22Rv1 (cell line): Measurements from ENCODE around the gene ZNF883.
A peak's percentile ranks its signal among the peaks of the same experiment; 100 is the strongest.

Experiments
- H3K27ac ChIP-seq: fragments of 450-650 bp; 2 replicates; pipeline ENCODE4 v1.5.1; 2017
- ZFX ChIP-seq: fragments of 450-650 bp; IDR thresholded peaks from 2 replicates; pipeline ENCODE4 v1.6.1; 2017; ENCODE audit warnings: antibody characterized with exemption, borderline replicate concordance
- TF ChIP-seq, protein P1 (sequence below): fragments of 450-650 bp; IDR thresholded peaks from 2 replicates; pipeline ENCODE4 v1.5.1; 2017; ENCODE audit warnings: mild to moderate bottlenecking

ZNF883 gene

DNA sequence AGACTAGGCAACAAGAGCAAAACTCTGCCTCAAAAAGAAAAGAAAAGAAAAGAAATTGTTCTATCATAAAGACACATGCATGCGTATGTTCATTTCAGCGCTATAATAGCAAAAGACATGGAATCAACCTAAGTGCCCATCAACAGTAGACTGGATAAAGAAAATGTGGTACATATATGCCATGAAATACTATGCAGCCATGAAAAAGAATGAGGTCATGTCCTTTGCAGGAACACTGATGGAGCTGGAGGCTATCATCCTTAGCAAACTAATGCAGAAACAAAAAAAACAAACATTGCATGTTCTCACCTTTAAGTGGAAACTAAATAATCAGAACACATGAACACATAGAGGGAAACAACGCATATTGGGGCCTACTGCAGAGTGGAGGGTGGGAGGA, 6.3 kb upstream of the ZNF883 start:
- no peak overlapping the region for H3K27ac ChIP-seq
- no peak for TF ChIP-seq ZFX
- TF ChIP-seq, protein P1, sequence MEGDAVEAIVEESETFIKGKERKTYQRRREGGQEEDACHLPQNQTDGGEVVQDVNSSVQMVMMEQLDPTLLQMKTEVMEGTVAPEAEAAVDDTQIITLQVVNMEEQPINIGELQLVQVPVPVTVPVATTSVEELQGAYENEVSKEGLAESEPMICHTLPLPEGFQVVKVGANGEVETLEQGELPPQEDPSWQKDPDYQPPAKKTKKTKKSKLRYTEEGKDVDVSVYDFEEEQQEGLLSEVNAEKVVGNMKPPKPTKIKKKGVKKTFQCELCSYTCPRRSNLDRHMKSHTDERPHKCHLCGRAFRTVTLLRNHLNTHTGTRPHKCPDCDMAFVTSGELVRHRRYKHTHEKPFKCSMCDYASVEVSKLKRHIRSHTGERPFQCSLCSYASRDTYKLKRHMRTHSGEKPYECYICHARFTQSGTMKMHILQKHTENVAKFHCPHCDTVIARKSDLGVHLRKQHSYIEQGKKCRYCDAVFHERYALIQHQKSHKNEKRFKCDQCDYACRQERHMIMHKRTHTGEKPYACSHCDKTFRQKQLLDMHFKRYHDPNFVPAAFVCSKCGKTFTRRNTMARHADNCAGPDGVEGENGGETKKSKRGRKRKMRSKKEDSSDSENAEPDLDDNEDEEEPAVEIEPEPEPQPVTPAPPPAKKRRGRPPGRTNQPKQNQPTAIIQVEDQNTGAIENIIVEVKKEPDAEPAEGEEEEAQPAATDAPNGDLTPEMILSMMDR: no peak

DNA sequence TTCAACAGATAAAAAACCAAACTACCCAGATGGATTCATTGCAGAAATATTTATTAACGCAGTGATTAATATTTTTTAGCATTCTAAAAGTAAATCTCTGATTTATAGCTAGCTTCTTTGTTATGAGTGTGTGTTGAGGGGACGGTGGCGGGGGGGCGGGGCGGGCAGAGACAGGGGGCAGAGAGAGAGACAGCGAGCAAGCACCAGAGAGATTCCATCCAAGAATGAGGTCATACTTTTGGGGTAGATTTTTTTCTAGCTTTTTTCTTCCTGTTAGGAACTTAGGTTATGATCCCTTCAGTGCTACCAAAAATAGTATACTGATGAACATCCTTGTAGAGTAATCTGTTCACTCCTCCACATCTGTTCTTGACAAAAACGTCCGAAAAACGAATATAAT, 500 bp upstream of the ZNF883 start:
- no peak overlapping the region for H3K27ac ChIP-seq
- TF ChIP-seq ZFX: no peak
- TF ChIP-seq, protein P1: no peak

DNA sequence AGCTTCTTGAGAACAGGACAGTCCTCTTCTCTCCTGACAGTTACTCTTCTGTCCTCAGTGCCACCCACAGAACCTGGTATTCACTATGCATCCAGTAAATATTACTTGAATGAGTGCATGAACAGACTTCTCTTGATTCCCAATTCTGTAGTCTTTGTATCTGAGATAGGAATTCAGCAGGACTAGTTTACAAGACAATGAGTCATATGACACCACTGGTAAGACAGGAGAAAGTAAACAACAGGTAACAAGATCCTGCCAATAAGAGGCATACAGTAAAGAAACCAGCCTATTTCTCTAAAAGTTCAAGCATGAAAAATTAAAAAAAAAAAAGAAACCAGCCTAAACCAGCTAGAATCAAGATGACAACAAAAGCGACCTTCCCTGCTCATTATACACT, 6.2 kb downstream of the ZNF883 start:
- H3K27ac ChIP-seq: no peak overlapping the region
- TF ChIP-seq, protein P1: no peak
- no peak for TF ChIP-seq ZFX

DNA sequence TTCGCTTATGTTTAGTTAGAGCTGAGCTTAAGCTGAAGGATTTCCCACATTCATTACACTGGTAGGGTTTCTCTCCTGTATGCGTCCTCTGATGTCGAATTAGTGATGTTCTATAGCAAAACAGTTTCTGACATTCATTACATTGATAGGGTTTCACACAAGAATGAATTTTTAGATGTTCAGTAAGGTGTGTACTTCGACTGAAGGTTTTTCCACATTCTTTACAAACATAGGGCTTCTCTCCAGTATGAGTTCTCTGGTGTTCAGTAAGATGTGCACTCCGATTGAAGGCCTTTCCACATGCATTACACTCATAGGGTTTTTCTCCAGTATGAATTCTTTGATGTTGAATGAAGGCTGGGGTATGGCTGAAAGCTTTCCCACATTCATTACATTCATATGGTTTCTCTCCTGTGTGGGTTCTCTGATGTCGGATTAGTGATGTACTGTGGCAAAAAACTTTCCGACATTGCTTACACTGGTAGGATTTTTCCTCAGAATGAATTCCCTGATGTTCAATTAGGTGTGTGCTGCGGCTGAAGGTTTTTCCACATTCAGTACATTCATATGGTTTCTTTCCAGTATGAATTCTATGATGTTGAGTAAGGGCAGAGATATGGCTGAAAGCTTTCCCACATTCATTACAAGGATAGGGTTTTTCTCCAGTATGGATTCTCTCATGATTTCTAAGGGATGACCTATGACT, 14.6 kb downstream of the ZNF883 start:
- no peak overlapping the region for H3K27ac ChIP-seq
- TF ChIP-seq ZFX: no peak
- TF ChIP-seq, protein P1: no peak

DNA sequence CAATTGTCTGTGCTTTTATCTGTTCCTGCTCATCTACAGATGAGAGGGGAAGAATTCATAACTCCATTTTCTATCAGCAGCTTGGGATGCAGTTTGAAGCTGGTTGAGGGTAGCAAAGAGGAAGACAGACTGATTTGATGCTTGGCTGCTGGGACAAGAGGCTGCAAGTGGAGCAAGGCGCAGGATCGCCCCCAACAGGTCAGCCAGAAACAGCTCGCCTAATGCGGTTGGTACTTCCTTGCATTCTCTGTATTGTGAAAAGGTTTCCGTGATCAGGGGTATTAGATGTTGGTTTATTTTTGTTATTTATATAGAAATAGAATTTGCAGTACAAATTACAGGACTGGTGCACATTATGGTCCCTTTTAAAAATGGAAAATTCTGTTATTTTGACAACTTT, 40.6 kb downstream of the ZNF883 start:
- no peak overlapping the region for H3K27ac ChIP-seq
- no peak for TF ChIP-seq ZFX
- TF ChIP-seq, protein P1: peak; percentile 57

DNA sequence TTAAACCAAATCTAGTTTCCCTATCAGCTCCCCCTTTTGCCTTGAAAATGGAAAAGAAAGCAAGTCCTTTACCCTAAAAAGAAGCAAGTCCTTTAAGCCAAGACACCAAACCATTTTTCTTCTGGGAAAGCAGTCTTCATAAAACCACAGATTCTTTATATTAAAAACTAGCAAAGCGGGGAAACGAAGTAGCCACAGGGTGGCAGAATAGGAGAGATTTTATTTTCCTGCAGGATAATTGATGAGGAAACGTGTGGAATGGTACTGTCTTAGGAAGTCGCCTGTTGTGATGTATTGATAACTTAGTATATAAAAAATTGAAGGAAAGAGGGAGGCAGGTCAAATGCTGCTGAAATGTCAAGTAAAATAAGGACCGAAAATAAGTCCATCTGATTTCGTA, 41.1 kb downstream of the ZNF883 start:
- no peak for TF ChIP-seq ZFX
- TF ChIP-seq, protein P1: no peak
- no peak overlapping the region for H3K27ac ChIP-seq

DNA sequence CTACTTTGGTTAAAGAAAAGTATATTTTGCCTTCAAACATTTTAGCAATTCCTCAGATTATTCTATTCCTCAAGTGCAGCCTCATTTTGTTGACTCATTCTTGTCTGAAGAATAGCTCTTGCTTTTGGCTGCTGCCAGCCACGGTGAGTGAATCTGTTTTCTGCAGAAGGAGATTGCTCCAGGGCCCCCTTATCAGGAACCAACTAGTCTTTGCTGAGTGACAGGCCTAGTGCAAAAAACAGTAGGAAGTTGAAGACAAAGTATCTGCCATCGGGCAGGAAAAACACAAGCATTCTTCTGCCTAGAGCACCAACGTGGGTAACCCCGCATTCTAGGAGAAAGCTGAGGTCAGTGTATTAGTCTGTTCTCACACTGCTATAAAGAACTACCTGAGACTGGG, 42.3 kb downstream of the ZNF883 start:
- no peak overlapping the region for H3K27ac ChIP-seq
- TF ChIP-seq, protein P1: no peak
- no peak for TF ChIP-seq ZFX
